GM19463 (cell line): ENCODE data around the gene STAC2.

Experiments
- ATAC-seq: cut with Tn5 transposase; IDR thresholded peaks from one replicate; pipeline ENCODE4 v1.9.1; 2021; ENCODE audit warnings: mild to moderate bottlenecking, moderate library complexity; ENCODE audit not compliant: unreplicated experiment

STAC2 gene

DNA sequence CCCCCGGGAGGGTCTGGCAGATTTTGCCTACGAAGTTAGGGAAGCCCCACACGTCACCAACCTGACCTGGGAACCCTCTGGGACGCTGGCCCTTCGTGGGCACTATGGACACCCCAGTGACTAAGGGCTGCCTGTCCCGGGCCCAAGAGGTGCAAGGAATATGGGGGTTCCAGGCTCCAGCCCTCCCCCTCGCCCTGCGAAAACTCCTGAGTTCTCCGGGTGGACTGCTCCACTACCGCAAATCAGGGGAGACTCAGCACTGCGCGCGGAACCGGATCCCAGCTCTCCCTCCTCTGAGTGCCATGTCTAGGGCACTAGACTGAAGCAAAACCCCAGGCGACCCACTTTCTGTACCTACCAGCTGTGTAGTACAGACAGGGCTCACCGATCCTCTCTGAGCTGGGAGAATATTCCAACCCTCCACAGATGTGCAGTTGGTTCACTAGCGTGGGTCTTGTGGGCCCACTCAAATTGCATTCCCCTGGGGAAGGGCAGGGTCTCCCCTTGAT is 59.9 kb downstream of the STAC2 start, which contains the start of gene ARL5C:
Gene ARL5C (minus strand): TSS at position 321 of the 509 bp plus-strand sequence. CDS start 401 bp downstream, outside the sequence.
- ATAC-seq = no peak

DNA sequence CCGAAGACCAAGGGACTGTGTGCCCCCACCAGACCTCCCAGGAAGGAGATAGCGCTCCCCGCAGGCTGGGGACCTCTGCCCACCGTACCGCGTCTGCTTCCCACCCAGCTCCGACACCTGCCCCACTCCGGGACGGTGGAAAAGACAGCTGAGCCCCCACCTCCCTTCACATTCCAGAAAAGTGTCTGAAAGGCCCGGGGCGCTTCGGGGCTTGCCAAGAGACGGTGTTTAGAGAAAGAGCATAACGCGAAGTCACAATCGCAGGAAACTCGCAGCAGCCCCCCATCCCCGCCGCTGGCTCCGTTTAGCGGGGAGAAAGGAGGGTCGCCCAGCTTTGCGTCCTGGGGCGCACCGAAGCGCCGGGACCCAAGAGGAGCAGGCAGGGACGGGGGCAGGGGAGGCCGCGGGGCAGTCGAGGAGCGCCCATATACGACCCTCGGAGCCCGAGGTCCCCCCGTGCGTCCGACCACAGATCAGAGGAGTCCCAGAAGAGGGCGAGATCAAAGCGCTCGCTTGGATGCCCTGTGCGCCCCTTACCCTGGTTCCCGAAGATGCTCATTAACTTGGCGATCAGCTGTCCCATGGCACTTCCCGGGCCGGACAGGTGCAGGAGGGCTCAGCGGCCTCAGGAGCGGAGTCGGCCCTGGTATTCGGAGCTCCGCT is 60.4 kb downstream of the STAC2 start:
- no peak for ATAC-seq

DNA sequence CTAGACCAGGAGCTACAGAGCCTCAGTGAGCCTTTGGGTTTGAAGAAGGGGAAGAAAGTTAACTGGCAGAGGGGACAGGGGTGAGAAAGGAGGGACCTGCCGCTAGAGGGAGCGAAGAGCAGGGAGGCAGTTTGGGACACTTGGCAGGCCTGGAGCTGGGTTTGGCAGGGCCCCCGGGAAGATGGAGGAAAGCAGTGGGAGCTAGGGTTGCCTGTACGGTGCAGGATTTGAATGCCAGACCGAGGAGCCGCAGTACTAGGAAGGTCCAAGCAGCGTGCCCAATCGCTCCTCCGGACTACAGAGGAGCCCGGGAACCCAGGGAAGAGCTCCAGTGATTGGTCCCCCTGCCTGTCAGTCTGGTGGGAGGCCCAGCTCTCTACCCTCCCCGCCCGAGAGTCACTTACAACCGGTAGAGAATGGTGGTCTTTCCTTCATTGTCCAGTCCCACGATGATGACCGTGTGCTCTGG is 61.0 kb downstream of the STAC2 start:
- ATAC-seq = peak; percentile 87

DNA sequence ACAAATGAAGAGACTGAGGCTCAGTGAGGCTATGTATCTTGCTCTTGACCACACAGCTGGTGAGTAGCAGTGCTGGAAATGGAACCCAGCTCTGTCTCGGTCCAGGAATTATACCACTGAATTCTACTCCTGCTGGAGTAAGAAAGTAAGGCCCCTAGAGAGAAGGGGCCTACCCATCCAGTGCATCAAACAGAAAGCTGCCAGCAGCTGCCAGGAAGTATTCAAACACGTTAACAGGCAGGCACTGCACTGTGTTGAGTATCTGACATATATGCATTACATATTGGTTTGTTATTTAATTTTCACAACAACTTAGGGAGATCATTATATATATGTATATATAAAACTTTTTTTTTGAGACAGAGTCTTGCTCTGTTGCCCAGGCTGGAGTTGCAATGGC is 63.8 kb downstream of the STAC2 start:
- no peak for ATAC-seq
